Liver (tissue), 3 donors: ENCODE data around the gene NOS1AP.

Experiments used
- FOXA1 ChIP-seq: IDR thresholded peaks from 2 replicates; pipeline ENCODE4 v1.6.1; 2016; ENCODE audit warnings: antibody characterized with exemption
- JUND ChIP-seq, 2 donors: IDR thresholded peaks; 2 replicates each; pipeline ENCODE4 v1.6.1; 2016; ENCODE audit warnings: antibody characterized with exemption in 2 of 2
- YY1 ChIP-seq: IDR thresholded peaks from 2 replicates; pipeline ENCODE4 v1.6.1; 2016; ENCODE audit warnings: antibody characterized with exemption, mild to moderate bottlenecking
- TF ChIP-seq, protein P1 (sequence below): fragments of 150-350 bp; IDR thresholded peaks from 2 replicates; pipeline ENCODE4 v1.5.1; 2017; ENCODE audit warnings: improper control_type of control experiment, low read depth, low read length; ENCODE audit not compliant: missing input control
- TF ChIP-seq, protein P2 (sequence below): IDR thresholded peaks from 2 replicates; pipeline ENCODE4 v1.6.1; 2016; ENCODE audit warnings: antibody characterized with exemption, mild to moderate bottlenecking
- donor health status: healthy.
- donor health status: healthy.

DNA sequence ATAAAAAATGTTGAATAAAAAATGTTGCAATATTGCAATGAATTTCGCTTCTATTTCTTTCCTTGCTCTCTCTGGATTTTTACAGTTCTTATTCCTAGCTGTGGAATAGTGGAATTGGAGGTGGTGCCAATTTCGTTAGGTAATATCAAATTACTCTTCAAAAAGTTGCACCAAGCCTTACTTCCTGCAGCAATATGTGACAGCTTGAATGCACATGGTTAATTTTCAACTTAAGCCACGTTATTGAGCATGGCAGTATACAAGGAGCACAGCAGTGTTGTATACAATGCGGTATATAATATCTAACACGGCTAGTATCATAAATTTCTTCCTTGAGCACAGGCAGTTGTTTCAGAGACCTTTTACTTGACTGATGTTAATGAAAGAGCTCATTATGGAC lies 152.5 kb downstream of the NOS1AP start:
- TF ChIP-seq, protein P1, sequence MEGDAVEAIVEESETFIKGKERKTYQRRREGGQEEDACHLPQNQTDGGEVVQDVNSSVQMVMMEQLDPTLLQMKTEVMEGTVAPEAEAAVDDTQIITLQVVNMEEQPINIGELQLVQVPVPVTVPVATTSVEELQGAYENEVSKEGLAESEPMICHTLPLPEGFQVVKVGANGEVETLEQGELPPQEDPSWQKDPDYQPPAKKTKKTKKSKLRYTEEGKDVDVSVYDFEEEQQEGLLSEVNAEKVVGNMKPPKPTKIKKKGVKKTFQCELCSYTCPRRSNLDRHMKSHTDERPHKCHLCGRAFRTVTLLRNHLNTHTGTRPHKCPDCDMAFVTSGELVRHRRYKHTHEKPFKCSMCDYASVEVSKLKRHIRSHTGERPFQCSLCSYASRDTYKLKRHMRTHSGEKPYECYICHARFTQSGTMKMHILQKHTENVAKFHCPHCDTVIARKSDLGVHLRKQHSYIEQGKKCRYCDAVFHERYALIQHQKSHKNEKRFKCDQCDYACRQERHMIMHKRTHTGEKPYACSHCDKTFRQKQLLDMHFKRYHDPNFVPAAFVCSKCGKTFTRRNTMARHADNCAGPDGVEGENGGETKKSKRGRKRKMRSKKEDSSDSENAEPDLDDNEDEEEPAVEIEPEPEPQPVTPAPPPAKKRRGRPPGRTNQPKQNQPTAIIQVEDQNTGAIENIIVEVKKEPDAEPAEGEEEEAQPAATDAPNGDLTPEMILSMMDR, result no peak
- TF ChIP-seq, protein P2, sequence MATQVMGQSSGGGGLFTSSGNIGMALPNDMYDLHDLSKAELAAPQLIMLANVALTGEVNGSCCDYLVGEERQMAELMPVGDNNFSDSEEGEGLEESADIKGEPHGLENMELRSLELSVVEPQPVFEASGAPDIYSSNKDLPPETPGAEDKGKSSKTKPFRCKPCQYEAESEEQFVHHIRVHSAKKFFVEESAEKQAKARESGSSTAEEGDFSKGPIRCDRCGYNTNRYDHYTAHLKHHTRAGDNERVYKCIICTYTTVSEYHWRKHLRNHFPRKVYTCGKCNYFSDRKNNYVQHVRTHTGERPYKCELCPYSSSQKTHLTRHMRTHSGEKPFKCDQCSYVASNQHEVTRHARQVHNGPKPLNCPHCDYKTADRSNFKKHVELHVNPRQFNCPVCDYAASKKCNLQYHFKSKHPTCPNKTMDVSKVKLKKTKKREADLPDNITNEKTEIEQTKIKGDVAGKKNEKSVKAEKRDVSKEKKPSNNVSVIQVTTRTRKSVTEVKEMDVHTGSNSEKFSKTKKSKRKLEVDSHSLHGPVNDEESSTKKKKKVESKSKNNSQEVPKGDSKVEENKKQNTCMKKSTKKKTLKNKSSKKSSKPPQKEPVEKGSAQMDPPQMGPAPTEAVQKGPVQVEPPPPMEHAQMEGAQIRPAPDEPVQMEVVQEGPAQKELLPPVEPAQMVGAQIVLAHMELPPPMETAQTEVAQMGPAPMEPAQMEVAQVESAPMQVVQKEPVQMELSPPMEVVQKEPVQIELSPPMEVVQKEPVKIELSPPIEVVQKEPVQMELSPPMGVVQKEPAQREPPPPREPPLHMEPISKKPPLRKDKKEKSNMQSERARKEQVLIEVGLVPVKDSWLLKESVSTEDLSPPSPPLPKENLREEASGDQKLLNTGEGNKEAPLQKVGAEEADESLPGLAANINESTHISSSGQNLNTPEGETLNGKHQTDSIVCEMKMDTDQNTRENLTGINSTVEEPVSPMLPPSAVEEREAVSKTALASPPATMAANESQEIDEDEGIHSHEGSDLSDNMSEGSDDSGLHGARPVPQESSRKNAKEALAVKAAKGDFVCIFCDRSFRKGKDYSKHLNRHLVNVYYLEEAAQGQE, result no peak
- TF ChIP-seq FOXA1 (no peak), YY1 (no peak), JUND (IDR thresholded peaks at IDR 0.05) (no peak)
